GM19025 (cell line): Measurements from ENCODE around the gene LARP1.
"Not testable (repeated sequence)": the region's sequence is repeated elsewhere in the genome, so short reads cannot be mapped to it uniquely, and the experiment has no call there.

Experiments used
- ATAC-seq: cut with Tn5 transposase; IDR thresholded peaks from one replicate; pipeline ENCODE4 v1.9.1; 2021; ENCODE audit warnings: mild to moderate bottlenecking, low read depth, moderate library complexity; ENCODE audit not compliant: unreplicated experiment

Gene LARP1

DNA sequence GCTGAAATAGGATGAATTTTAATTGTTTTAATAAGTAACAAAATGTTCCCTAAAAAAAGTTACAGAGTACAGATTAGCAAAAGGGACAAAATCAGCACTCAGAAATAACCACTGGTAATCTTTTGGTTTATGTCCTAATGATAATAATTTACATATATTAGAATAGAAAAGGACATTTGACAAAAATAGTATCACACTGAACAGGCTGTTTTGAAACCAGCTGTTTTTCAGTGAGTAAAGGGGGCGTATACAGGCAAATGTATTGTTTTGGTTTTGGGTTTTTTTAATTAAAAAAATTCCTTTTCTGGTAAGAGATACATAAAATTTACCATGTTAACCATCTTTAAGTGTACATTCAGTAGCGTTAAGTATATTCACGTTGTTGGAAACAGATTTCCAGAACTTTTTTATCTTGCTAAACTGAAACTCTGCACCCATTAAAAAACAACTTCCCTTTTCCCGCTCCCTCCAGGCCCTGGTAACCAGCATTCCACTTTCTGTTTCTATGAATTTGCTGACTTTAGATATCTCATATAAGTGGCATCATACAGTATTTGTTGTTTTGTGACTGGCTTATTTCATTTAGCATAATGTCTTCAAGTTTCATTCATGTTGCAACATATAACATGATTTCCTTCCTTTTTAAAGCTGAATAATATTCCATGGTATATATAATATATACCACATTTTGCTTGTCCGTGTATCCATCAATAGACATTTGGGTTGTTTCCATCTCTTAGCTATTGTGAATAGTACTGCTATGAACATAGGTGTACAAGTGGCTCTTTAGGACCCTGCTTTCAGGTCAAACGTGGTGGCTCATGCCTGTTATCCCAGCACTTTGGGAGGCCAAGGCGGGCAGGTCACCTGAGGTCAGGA, 20.6 kb upstream of the LARP1 start:
- no peak for ATAC-seq

- ATAC-seq, result not testable (repeated sequence)
These were observed 19.8 kb upstream of the LARP1 start for GRCh38 chr5:154735362-154735761.

GRCh38 chr5:154736372-154736771, 18.8 kb upstream of the LARP1 start:
- not testable (repeated sequence) for ATAC-seq

- no peak for ATAC-seq
These were observed 17.4 kb upstream of the LARP1 start for GRCh38 chr5:154737667-154738320.

DNA sequence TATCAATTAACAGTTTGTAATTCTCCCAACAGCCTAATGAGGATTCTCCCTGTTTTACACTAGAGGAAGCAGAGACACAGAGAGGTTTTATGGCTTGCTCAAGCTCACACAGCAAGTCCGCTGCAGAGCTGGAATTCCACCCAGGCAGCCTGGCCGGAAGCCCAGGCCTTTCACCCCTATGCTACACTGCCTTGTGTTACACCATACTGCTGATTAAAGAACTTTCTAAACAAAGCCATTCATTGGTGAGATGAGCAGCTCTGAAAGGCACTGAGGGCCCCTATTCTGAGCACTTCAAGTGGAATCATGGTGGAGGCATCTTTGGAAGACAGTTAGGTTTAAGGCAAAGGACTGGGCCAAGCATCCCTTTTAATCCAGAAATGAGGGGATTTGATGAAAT, 14.7 kb upstream of the LARP1 start:
- ATAC-seq, result no peak

- no peak for ATAC-seq
These were observed 14.2 kb upstream of the LARP1 start for GRCh38 chr5:154740957-154741356.

- no peak for ATAC-seq
These were observed 13.8 kb upstream of the LARP1 start for GRCh38 chr5:154741415-154741814.

DNA sequence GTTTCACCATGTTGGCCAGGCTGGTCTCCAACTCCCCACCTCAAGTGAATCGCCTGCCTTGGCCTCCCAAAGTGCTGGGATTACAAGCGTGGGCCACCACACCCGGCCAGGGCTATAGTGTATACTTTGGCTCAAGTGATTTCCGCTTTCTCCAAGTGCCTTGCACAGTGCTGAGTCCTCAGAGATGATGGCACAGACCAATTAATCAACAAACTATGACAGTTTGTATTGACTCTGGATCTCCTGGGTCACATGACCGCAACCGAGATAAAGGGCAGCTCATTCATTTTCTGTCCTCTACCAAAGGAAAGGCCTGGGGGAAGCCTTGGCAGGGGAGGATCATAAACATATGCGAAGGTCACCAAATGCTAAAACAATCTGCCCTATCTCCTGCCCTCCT, 11.4 kb upstream of the LARP1 start:
- ATAC-seq, result no peak

DNA sequence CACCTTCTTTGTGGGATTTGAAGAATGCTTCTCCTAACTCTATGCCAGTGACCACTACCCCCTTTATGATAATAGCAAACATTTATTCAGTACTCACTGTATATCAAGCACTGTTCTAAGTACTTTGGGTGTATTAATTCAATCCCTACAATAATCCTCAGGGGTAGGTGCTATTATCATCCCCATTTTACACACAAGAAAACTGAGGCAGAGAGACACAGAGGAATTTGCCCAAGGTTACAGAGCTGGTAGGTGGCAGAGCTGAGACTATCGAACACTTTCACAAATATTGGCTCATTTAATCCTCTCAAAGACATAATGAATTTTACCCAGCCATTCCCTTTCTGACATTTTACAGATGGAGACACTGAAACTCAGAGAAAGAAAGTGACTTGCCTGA, 9.8 kb upstream of the LARP1 start:
- ATAC-seq, result no peak

- no peak for ATAC-seq
These were observed 5.7 kb upstream of the LARP1 start for GRCh38 chr5:154749491-154749890.

DNA sequence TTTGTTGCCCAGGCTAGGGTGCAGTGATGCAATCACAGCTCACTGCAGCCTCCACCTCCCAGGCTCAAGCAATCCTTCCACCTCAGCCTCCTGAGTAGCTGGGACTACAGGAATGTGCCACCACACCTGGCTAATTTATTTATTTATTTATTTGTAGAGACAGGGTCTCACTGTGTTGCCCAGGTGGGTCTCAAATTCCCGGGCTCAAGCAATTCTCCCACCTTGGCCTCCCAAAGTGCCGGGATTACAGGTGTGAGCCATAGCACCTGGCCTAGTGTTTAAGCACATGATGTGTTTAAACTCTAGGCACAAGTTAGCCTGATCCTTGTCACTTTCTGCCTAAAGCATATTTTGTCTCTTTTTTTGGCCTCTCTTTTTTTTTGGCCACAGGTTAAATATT, 4.5 kb upstream of the LARP1 start:
- ATAC-seq, result not testable (repeated sequence)

GRCh38 chr5:154751854-154752253, 3.3 kb upstream of the LARP1 start:
- ATAC-seq, result no peak

DNA sequence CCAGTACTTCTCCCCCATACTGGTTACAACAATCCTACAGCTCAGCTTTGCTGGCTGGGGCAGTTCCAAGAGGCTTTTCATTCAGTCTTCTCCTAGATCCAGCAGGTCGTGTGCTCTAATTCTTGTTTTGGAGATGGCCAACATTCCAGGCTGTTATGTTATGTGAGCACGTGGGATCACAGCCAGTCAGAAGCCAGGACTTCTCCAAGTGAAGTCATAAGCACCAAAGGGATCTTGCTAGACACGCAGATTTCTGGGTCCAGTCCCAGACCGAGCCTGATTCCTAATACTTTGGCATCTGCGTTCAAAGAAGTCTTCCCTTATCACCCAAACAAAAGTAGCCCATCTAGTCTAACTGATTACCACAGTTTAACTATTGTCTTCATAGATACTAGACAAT, 1.4 kb upstream of the LARP1 start:
- ATAC-seq, result no peak

- peak; percentile 83 for ATAC-seq
These were observed 467 bp upstream of the LARP1 start for GRCh38 chr5:154754460-154755360.

DNA sequence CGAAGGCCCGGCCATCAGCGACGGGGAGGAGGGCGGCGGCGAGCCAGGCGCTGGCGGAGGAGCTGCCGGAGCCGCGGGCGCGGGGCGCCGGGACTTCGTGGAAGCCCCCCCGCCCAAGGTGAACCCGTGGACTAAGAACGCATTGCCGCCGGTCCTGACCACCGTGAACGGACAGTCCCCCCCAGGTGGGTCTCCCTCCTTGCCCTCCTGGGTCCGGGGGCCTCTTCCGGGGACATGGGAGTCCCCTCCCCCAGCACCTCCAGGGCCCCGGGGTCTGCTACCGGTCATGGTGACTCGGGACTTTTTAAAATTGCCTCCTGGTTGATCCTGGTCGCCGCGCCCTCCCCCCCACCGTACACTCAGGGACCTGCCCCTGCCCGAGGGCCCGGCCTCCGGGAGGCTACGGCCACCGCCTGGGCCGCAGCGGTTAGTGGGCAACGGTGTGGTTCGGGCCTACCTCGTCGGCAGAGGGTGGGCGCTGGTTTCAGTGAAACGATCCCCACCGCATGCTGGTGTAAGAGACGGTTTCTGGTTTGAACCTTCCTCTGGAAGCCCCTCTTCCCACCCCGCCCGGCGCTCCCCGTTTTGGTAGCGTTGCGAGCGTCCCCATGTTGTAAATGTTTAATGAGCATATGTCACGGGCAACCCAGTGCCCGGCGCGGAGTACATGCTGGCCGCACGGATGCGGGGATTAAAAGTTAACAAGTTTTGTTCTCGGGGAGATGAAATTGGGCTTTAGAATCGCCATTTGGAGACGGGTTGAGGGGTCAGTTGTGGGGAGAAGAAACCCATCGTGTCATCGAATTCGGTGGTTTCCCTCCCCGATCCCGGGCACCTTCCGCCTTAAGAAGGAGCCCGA, 1.1 kb downstream of the LARP1 start:
- ATAC-seq, result no peak

- ATAC-seq, result no peak
These were observed 2.0 kb downstream of the LARP1 start for GRCh38 chr5:154756868-154757813.

- no peak for ATAC-seq
These were observed 2.7 kb downstream of the LARP1 start for GRCh38 chr5:154757814-154758406.

DNA sequence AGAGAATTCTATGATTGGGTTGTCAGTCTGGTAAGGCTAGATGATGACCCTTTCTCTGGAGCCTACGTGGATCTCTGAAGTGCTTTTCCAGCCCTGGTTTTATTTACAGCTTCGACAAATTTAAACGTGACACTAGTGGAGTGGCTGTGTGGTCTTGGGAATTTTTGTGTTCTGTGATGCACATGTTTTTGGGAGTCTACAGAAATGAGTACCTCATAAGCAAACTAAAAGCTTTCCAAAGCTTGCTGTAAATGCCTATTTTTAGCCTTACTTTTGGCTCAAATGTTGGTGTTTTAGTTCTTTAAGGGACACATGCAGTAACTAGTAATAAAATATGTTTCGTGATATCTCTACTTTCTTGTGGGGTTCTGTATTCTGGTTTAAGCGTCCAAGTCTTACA, 3.3 kb downstream of the LARP1 start:
- ATAC-seq, result no peak

GRCh38 chr5:154758977-154759376, 3.8 kb downstream of the LARP1 start:
- ATAC-seq, result no peak
